GM23248 (cell line): Measurements from ENCODE around the gene PPY.

Source experiments
- EZH2 ChIP-seq: fragments of 200-600 bp; sonication (generic); IDR thresholded peaks from 2 replicates; pipeline ENCODE4 v1.6.1; 2018; ENCODE audit warnings: antibody characterized with exemption, mild to moderate bottlenecking; ENCODE audit not compliant: insufficient read depth, poor library complexity, severe bottlenecking
- EZH2phosphoT487 ChIP-seq: fragments of 200-600 bp; sonication (generic); IDR thresholded peaks from 2 replicates; pipeline ENCODE4 v1.6.1; 2018; ENCODE audit warnings: antibody characterized with exemption, moderate library complexity, mild to moderate bottlenecking, low read depth; ENCODE audit not compliant: insufficient read depth

GRCh38 chr17:43966276-43966675 lies 24.0 kb upstream of the PPY start:
- TF ChIP-seq EZH2 = no peak
- TF ChIP-seq EZH2phosphoT487 = no peak
